Activated T-cell treated with anti-CD3 and anti-CD28 coated beads, Interleukin-2, amount 50 U/mL, for 1 hour (primary cell): ENCODE data around the gene MUC13.

Source experiments
- DNase-seq: peaks from one replicate; pipeline ENCODE4 v3.0.0-alpha.2; 2020

MUC13 gene

DNA sequence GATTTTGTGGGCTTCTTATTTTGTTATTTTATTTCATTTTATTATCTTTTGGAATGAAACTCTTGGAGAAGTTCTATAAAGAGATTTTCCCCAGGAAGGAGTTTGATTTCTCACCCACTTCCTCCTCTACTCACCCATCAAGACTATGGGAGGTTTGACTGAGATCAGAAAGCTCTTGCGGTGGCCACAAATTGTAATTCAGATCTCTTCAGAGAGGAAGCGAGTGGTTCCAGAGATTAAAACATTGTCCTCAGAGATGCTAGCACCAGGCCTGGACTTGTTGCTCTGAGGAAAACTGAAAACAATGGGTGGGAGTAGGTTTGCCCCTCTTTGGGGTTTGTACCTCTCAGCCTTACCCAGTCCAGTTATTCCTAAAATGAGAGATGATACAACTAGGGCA, 8.1 kb upstream of the MUC13 start:
- no peak for DNase-seq

DNA sequence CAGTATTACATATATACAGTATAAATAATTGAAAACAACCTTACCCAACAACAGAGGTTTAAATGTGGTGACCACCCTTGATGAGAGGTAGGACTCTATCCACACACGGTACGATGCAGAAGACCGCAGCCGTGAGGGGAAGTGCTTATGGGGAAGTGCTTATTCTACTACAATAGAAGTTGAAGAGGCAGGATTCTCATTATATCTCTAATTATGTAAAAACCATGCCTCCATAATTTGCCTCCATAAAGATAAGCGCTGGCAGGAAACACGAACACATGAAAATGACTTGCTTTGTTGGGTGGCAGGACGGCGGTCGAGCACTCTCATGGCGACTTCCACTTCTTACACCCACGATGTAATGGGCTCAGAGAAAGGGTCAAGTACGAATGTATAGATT, 7.2 kb upstream of the MUC13 start:
- no peak for DNase-seq

DNA sequence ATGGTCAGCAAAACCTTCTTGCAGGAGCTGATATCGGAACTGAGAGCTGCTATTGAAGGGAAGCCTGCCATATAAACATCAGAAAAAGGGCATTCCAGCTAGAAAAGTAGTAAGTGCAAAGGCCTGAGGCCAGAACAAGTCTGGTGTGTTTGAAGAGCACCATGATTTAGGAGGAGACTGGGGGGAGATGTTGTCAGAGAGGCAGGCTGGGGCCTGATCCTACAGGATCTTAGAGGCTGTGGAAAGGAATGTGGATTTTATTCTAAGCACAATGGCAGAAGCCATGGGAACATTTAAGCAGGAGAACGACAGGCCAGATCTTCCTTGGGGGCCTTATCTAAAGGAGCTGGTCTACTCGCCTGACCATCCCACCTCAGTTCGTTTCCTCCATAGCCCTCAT, 5.1 kb upstream of the MUC13 start:
- no peak for DNase-seq

DNA sequence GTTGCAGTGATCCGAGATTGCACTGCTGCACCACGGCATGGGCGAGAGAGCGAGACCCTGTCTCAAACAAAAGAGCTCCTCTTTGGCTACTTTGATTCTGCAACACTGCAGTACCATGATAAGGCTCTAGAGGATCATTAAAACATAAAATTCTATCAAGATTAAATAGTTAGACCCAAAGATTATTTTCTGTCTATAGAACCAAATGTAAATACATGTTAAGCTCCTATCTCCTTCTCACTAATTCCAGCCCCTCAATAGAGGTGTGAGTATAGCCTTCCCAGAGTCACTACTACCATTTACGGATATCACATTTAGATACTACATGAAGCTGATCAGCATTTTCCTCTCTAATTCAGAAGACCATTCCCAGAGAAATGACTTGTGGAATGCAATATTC, 4.3 kb upstream of the MUC13 start:
- no peak for DNase-seq

DNA sequence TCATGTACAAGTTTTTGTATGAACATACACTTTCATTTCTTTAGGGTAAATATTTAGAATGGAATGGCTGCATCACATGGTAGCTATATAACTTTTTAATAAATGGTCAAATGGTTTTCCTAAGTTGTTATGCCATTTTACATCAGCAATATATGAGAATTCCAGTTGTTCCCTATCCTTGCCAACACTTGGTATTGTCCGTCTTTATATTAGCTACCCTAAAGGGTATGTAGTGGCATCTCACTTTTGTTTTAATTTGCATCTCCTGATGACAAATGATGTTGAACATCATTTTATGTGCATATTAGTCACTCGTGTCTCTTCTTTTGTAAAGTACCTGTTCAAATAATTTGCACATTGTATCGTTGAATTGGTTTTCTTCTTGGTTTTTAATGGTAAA, 2.5 kb upstream of the MUC13 start:
- DNase-seq, result no peak

DNA sequence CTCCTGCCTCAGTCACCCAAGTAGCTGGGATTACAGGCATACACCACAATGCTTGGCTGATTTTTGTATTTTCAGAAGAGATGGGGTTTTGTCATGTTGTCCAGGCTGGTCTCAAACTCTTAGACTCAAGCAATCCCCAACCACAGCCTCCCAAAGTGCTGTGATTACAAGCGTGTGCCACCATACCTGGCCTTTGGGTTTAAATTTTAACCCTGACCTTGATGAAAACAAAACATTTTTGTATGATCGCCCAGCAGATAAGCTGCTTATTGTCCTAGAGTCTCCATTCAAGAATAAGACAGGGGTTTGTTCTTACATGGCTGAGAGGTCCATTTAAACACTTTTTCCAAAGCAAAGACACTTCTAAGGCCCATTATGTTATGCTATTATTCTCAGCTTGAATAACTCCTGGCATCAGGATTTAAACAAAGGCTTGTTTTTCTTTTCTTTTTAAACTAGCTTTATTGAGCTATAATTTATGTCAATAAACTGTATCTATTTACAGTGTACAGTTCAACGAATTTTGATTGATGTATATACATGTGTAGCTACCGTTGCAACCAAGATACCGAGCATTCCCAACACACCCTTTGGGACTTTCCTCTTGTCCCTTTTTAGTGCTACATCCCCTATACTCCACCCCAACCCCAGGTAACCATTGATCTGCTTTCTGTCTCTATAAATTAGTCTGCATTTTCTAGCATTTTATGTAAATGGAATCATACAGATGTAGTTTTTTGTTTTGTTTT, 1.4 kb upstream of the MUC13 start:
- no peak for DNase-seq

DNA sequence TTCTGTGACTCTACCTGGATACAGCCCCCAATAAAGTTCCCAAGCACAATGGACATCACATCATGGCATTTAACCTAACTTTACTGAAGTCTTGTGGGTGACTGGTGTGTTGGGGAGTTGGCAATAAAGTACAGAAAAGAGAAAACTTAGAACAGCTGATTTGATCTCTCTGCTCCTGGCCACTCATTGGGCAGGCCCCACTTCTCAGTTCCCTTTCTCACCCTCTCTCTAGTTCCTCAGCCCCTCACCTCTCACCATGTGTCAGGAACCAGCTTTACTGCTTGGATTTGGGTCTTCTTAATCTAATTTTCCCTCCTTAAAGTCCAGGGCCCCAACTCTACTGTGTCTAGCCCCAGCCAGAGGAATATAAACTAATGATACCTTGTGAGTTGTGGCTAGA, 713 bp upstream of the MUC13 start:
- DNase-seq, result no peak

DNA sequence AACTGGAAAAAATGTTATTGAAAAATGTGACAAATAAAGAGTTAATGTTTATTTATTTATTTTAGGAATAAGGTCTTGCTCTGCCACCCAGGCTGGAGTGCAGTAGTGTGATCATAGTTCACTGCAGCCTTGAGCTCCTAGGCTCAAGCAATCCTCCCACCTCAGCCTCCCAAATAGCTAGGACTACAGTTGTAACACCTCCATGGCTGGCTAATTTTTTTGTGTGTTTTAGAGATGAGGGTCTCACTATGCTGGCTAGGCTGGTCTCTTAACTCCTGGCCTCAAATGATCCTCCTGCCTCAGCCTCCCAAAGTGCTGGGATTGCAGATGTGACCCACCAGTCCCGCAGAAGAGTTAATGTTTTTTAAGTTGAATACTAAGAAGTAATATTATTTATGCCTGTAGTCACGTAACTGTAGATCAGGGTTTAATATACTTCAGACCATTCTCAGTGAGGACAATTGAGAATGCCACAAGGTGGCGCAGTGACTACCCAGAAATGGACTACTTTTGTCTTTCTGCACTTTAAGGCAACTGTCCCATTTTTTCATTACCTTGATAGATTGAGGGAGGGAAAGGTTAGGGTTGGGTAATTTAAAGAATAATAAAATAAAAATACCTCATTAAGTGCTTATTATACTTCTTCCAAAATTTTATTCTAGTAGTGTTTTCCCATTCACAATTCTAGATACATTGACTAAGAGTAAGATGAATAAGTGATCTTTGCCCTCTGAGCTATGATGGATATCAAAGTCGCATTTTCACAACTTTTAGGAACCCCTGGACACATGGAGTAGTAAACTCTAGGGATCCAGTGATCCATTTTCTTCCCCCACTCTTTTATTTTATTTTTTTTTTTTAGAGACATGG, 6.0 kb downstream of the MUC13 start:
- peak; percentile 50 for DNase-seq

DNA sequence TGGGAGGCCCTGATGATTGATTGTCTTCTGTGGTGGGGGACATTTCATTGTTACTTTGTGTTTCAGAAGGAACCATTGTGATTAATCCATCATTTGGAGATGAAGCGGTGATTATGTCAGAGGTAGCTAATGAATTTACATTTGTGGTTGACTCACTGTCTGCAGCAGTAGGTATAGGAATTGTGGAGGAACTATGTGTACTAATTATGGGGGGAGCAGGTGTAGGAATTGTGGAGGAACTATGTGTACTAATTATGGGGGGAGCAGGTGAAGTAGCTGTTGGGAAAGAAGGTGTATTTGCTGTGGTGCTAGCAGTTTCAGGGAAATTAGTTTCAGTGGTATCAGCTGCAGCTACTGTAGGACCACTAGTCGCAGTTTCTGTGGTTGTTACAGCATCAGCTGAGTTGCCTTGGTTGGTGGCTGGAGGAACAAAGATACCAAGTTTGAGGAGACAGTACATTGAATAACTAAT, 6.9 kb downstream of the MUC13 start:
- DNase-seq, result no peak

DNA sequence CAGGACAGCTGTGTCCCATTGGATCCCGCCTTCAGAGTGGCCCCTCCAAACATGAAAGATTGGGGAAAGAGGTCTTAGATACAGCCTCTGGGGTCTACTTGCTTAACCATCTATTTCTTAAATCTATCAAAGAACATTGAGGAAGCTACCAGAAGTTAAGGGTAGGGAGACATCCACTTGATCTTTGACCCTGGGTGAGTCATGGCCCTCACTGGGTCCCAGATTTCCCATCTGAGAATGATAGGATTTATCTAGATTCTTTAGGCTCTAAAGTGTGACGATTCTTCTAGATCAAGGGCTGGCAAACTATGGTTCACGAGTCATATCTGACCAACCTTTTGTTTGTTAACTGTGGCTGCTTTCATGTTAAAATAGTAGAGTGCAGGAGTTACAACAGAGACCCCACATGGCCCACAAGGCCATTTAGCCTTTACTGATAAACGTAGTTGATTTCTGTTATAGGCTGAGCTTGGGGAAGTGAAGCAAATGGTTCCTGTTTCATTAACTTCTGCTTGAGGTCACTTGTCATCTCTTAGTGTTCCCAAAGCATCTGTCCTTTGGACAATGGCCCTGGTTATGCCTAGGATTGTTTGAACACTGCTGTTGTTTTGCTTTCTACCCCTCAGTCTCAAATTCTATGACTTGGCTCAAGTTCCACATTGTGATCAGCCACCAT, 8.0 kb downstream of the MUC13 start:
- no peak for DNase-seq

DNA sequence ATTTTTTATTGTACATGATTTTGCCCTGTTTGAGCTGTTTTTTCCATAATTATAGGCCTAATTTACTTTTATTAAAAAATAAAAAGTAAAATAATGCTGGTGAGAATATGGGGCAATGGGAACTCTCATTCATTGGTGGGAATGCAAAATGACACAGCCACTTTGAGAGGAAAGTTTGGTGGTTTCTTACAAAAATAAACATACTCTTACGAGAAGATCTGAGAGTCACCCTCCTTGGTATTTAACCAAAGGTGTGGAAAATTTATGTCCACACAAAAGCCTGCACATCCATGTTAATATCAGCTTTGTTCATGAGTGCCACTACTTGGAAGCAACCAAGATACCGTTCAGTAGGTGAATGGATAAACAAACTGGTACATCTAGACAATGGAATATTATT, 9.8 kb downstream of the MUC13 start:
- DNase-seq, result no peak

DNA sequence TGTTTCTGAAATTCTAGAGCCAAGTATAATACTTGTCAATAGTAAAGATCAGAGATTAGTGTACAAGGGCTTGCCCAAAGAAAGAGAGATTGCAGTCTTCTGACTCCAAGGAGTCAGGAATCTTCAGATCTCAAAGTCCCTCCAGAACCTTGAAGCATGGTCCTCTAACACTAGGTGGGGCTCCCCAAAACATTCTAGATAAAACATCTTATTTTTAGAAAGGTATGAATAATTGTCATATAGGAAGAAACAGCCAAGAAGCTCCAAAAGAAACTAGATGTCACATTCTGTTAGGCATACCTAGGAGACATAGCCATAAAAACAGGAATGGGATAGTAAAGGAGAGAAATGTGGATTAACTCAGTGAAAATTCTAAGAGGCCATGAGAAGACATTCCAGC, 10.7 kb downstream of the MUC13 start:
- DNase-seq, result no peak

DNA sequence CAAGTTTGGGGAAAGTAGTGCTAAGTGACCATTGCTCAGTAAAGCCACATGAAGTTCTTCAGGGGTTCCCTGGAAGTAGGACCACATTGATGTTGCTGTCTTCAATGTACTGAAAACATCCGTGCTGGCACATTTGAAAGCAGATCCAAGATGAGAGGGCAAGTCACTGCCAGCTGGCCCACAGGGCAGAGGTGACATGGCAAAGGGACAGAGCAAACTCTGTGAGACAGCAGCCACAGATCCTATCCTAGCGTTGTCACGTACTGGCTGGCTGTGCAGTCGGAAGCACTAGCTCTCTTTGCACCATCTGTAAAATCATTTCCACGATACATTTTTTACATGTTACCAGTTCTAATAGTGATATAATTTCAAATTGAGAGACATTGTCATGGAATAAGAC, 13.8 kb downstream of the MUC13 start:
- DNase-seq, result no peak

DNA sequence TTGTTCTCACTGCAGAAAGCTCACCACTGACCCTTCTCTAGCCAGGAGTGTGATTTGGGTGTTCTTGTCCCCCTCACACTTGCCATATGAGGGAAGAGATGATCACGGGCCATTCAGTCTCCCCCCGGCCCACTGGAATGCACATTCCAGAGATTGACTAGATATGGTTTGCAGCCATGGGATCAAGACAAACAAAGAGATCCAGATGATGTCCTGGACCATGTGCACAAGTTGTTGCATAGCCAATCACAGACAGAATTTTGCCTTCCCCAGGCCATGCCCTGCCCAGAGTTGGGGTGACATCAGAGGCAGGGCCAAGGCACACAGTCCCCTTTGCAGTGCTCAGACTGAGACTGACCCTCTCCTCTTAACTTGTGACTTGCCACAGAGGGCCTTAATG, 14.8 kb downstream of the MUC13 start:
- DNase-seq, result no peak

DNA sequence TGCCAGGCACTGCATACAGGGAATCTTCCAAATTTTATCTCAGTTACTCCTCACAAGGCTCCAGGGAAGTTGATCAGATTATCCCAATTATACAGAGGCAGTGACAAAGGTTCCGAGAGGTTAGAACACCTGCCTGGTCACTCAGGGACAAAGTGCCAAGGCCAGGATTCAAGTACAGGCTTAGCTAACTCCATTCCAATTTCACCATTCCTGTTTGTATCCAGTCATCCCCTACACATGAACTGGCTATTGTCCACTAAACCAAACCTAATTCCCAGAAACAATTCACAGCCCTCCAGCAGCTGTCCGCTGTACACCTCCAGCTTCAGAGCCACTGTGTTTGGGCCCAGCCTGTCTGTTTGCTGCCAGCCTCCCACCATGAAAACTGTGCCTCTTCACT, 16.0 kb downstream of the MUC13 start:
- DNase-seq, result no peak

DNA sequence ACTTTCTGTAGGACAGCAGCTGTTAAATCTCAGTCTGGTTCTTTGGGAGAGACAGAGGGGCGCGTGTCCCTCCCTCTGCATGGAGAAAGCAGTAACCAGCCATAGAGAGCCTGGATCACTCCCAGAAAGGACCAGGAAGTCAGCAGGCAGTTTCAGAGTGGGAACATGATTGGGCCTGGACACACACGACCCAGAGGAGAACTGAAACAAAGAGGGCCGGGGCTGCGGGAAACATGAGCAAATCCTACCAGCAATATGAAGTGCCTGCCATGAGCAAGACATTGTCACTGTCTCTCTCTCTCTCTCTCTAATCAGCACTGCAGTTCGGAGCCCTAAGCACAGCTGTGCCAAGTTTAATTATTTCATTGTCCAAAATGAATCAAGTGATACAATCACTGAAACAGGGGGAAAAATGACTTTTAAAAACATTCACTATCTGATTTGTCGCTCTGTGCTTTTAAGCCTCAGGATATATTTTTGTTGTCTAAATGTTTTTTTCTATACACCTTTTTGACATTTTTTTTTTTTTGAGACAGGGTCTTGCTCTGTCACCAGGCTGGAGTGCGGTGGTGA, 17.6 kb downstream of the MUC13 start:
- DNase-seq, result no peak

DNA sequence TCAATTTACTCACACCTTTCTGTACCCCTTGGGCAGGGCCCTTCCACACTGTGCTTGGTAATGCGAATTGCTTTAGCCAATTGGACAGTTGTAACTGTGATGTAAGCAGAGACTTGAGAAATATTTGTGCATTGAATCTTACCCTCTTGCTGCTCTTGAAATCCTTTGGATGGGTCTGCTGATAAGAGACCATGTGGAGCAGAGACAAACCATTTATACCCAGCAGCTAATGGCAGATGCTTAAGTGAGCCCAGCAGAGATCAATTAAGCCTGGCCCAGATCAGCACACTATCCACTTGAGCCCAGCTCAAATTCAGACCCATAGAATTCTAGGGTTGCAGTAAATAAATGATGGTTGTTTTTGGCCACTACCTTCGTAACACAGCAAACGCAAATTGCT, 19.3 kb downstream of the MUC13 start:
- no peak for DNase-seq

DNA sequence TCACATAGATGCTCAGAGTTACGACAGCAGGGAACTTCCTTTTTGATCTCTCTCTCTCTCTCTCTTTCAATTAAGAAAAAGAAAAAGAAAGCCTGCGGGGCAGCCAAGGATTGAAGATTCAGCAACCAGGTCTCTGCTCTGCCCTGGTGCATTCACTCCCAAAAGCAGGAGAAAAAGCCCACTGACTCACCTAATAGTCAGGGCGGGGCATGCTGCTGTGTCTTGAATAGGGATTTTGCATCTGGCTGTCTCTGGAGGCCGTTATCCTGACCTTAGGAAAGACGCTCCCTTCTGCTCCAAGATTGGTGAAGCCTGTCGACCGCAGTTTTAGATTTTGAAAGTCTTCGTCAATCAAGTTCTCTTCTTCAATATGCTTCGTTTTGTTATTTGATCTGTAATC, 26.6 kb downstream of the MUC13 start:
- DNase-seq, result no peak

DNA sequence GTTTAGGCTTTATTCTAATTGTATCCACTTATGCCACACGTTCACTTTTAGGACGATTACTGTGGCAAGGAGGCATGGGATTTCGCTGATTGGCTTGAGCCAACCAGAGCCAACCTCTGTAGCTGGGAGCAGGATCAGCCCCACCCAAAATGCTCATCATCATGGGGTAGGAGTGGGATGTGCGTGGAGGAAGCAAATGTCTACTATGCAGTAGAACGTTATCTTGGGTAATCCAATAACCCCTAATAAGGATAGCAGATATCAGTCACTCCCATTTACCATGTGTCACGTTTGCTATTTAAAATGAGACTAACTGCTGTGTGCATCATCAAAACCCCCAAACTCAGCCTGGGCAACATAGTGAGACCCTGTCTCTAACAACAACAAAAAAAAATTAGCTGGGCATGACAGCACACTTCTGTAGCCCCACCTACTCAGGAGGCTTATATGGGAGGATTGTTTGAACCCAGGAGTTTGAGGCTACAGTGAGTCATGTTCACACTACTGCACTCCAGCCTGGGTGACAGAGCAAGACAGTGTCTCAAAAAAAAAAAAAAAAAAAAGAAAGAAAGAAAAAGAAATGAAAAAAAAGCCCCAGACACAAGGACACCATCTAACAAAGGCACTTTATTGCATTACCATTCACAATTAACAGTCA, 29.6 kb downstream of the MUC13 start:
- no peak for DNase-seq

DNA sequence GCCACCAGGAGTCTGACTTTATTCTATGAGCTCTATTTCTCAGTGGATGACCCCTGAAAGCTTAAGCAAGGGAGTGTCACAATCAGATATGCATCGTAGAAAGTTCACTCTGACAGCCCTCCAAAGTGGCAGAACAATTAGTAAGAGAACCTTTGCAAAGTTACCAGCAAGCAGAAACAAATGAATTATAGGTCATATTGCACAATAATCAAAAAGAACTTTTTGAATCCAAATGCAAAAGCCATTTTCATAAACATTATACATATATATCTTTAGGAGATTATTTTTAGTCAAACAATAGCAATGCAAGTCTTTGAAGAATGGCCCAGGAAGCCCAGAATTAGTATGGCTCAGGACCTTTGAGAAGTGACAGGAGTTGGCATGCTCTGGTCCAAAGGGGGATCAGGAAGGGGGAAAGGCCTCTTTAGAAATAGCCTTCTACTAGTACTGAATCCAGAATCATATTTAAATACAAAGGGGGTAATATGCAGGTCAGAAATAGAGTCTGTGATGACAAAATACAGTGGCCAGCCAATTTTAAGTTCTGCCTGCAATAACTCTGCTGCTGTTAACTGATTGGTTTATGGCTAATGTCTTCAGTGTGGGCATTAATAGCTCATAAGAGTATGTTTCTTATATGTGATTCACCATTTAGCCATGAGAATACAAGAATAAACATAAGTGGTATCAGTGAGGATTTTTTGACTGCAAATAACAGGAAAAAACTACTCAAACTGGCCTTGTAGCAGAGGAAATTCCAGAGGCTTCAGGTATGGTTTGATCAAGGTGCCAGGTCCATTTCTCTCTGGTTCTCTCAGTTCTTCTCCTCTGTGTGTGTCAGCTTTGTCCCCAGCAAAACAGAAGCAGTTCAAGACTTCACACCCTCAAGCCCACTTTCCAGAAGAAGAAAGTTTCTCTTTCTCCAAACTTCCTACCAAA, 30.4 kb downstream of the MUC13 start:
- no peak for DNase-seq

DNA sequence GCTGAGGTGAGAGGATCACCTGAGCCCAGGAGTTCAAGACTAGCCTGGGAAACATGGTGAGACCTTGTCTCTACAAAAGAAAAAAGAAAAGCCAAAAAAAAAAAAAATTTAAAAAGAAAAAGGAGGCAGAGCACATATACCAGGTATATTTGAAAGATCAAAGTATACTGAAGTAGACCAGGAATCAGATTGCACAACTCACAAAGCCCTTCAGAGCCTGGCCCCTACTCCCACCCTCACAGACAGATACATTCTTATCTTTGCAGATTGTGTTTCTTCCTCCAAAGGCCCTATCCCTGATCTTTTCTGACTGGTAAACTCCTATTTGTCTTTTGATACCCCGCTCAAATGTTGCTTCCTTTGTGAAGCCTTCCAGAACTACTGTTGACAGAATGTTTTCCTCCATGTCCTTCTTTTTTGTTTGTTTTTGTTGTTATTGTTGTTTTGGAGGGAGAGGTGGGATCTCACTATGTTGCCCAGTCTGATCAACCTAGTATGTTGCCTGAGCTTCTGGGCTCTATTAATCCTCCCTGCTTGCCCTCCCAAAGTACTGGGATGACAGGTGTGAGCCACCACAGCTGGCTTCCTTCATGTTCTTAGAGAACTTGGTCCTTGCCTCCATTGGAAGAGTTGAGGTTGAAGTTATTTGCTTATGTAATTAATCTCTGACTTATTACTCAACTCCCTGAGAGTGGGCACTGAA, 37.6 kb downstream of the MUC13 start:
- no peak for DNase-seq
